HL-60 (cell line): ENCODE measurements around the gene RSPH6A.

ENCODE experiments used
- POLR2AphosphoS5 ChIP-seq: IDR thresholded peaks from 2 replicates; pipeline ENCODE4 v1.6.1; 2012; ENCODE audit warnings: low read depth
- TF ChIP-seq, protein P1 (sequence below): IDR thresholded peaks from one replicate; pipeline ENCODE4 v1.5.1; 2011; ENCODE audit warnings: low read length, control low read depth, inconsistent platforms; ENCODE audit not compliant: insufficient read depth

DNA sequence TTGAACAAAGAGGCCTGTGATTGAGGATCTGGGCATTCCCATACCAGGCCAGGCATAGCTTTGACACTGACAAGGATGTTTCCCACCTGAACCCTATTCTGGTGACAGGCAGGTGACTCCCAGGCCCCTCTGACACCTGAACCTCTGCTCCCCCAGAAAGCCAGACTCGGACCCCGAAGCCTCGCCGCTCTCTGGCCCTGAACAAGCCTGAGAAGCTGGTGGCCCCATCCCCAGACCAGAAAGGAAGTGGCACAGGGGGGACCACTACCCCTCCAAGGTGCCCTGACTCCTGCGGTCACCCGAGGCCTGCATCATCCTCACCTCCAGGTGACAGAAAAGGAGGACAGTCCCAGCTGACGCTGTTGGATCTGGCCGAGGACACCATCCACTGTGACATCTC lies 60.8 kb downstream of the RSPH6A start:
- no peak for TF ChIP-seq POLR2AphosphoS5
- TF ChIP-seq, protein P1, sequence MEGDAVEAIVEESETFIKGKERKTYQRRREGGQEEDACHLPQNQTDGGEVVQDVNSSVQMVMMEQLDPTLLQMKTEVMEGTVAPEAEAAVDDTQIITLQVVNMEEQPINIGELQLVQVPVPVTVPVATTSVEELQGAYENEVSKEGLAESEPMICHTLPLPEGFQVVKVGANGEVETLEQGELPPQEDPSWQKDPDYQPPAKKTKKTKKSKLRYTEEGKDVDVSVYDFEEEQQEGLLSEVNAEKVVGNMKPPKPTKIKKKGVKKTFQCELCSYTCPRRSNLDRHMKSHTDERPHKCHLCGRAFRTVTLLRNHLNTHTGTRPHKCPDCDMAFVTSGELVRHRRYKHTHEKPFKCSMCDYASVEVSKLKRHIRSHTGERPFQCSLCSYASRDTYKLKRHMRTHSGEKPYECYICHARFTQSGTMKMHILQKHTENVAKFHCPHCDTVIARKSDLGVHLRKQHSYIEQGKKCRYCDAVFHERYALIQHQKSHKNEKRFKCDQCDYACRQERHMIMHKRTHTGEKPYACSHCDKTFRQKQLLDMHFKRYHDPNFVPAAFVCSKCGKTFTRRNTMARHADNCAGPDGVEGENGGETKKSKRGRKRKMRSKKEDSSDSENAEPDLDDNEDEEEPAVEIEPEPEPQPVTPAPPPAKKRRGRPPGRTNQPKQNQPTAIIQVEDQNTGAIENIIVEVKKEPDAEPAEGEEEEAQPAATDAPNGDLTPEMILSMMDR = no peak
